Fibroblast of lung (primary cell): ENCODE results near the gene HLA-F.

Experiments used
- CTCF ChIP-seq, 2 donors: IDR thresholded peaks in 1 of 2; conservative IDR thresholded peaks in 1 of 2; 1 replicate in 1 of 2; 2 replicates in 1 of 2; pipeline ENCODE4 v1.5.1; 2011 to 2012; ENCODE audit warnings: low read length in 2 of 2, control low read depth in 1 of 2, inconsistent platforms in 1 of 2, low read depth in 1 of 2, mild to moderate bottlenecking in 1 of 2
- EZH2 ChIP-seq: IDR thresholded peaks from 2 replicates; pipeline ENCODE4 v1.5.1; 2012; ENCODE audit warnings: low read length, control low read depth, mild to moderate bottlenecking; ENCODE audit errors: missing control alignments

GRCh38 chr6:29702519-29703103 is 20.6 kb upstream of the HLA-F start:
- peak; percentile 44 to 52 for TF ChIP-seq CTCF (conservative IDR thresholded peaks at IDR 0.05 in 1 of 2, IDR thresholded peaks at IDR 0.05 in 1 of 2; ENCODE audit: low read depth in 1 of 2, low read length in 2 of 2)
- TF ChIP-seq EZH2 = no peak
